ENCODE data around the gene CLDN18.

CLDN18 gene

DNA sequence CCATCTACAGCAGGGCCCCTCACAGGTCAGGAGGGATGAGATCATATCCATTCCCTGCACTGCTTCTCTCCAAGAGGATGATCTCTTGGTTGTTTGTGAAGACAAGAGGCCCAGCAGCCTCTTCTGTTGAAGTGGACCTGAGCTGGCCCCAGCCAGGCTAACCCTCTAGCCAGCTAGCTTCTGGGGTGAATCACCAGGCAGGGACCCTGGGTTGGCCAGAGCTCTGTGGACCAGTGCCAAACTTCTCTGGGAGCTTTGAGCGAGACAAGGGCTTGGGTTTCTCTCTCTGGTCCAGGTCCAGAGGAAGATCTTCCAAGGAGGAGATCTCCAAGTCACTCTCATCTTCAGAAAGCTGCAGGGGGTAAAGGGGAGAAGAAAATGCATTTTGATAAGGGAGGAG lies 52.7 kb downstream of the CLDN18 start:
- Histone ChIP-seq H3K9me3 (replicated peaks; ENCODE audit: insufficient read depth, low read length) (no peaks in the 10 kb centered on the region), H3K9ac (ENCODE audit: low read length) (no peak overlapping the region), H4K20me1 (ENCODE audit: insufficient read depth, low read length) (no peaks in the 10 kb centered on the region), H3F3A (ENCODE audit: insufficient read depth, low read length) (no peaks in the 10 kb centered on the region), H3K36me3 (replicated peaks; ENCODE audit: insufficient read depth, low read length) (no peaks in the 10 kb centered on the region), H3K4me3 (ENCODE audit: low read length) (no peak overlapping the region), H3K27ac (ENCODE audit: low read length) (no peak overlapping the region), H3K4me1 (ENCODE audit: low read length) (no peaks in the 10 kb centered on the region), H3K27me3 (replicated peaks; ENCODE audit: insufficient read depth, low read length) (no peaks in the 10 kb centered on the region), H3K9me2 (replicated peaks; ENCODE audit: insufficient read depth, low read length) (no peaks in the 10 kb centered on the region), H2AFZ (ENCODE audit: low read length) (no peak overlapping the region), H3K79me2 (ENCODE audit: low read length) (no peaks in the 10 kb centered on the region), H3K4me2 (ENCODE audit: low read depth, low read length) (no peak overlapping the region)
- no peak for DNase-seq
- TF ChIP-seq CTCF (IDR thresholded peaks at IDR 0.05; ENCODE audit: low read length), result no peak
- TF ChIP-seq EZH2phosphoT487 (IDR thresholded peaks at IDR 0.05; ENCODE audit: low read length), result no peak
- no peak for TF ChIP-seq EZH2 (optimal IDR thresholded peaks at IDR 0.05; ENCODE audit: low read depth, low read length)

DNA sequence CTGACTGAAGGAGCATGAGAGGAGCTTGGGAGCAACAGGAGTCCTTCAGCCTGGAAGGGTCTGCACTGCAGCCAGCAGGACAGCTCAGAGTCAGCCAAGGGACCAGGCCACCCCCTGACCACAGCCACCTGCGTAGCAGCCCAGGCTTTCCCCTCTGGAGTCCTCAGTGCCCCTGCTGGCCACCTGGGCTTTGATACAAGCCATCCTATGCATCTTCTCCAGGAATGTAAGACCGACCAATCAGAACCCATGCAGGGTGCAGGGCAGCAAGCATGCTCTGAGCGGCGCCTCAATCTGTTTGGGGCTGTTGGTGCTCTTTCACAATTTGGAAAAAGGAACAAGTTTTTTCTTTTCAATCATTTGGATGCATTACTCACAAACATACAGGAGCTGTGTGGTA lies 53.5 kb downstream of the CLDN18 start:
- no peak overlapping the region for H3K9ac ChIP-seq (ENCODE audit: low read length)
- no peak overlapping the region for H2AFZ ChIP-seq (ENCODE audit: low read length)
- no peak overlapping the region for H3K27ac ChIP-seq (ENCODE audit: low read length)
- no peaks in the 10 kb centered on the region for H3K27me3 ChIP-seq (replicated peaks; ENCODE audit: insufficient read depth, low read length)
- TF ChIP-seq CTCF (IDR thresholded peaks at IDR 0.05; ENCODE audit: low read length) (no peak), EZH2 (optimal IDR thresholded peaks at IDR 0.05; ENCODE audit: low read depth, low read length) (no peak), EZH2phosphoT487 (IDR thresholded peaks at IDR 0.05; ENCODE audit: low read length) (no peak)
- H3K36me3 ChIP-seq (replicated peaks; ENCODE audit: insufficient read depth, low read length), result no peaks in the 10 kb centered on the region
- H3K9me2 ChIP-seq (replicated peaks; ENCODE audit: insufficient read depth, low read length), result no peaks in the 10 kb centered on the region
- no peaks in the 10 kb centered on the region for H3K79me2 ChIP-seq (ENCODE audit: low read length)
- DNase-seq, result no peak
- H3K4me1 ChIP-seq (ENCODE audit: low read length), result no peaks in the 10 kb centered on the region
- no peak overlapping the region for H3K4me2 ChIP-seq (ENCODE audit: low read depth, low read length)
- no peaks in the 10 kb centered on the region for H3F3A ChIP-seq (ENCODE audit: insufficient read depth, low read length)
- H4K20me1 ChIP-seq (ENCODE audit: insufficient read depth, low read length), result no peaks in the 10 kb centered on the region
- H3K4me3 ChIP-seq (ENCODE audit: low read length), result no peak overlapping the region
- no peaks in the 10 kb centered on the region for H3K9me3 ChIP-seq (replicated peaks; ENCODE audit: insufficient read depth, low read length)

GRCh38 chr3:138065949-138066348 lies 56.0 kb downstream of the CLDN18 start:
- no peak overlapping the region for H3K4me3 ChIP-seq (ENCODE audit: low read length)

More at GRCh38 chr3:138065949-138066348, 56.0 kb downstream of the CLDN18 start:
- Histone ChIP-seq H3K4me2 (ENCODE audit: low read depth, low read length) (no peak overlapping the region), H3K9me3 (replicated peaks; ENCODE audit: insufficient read depth, low read length) (no peaks in the 10 kb centered on the region), H2AFZ (ENCODE audit: low read length) (no peak overlapping the region), H3K27me3 (replicated peaks; ENCODE audit: insufficient read depth, low read length) (no peaks in the 10 kb centered on the region; the same call in 1 of the 2 replicates), H3K36me3 (replicated peaks; ENCODE audit: insufficient read depth, low read length) (no peaks in the 10 kb centered on the region), H3K4me1 (ENCODE audit: low read length) (no peaks in the 10 kb centered on the region), H3K27ac (ENCODE audit: low read length) (no peak overlapping the region), H3F3A (ENCODE audit: insufficient read depth, low read length) (no peaks in the 10 kb centered on the region), H4K20me1 (ENCODE audit: insufficient read depth, low read length) (no peaks in the 10 kb centered on the region), H3K9me2 (replicated peaks; ENCODE audit: insufficient read depth, low read length) (no peaks in the 10 kb centered on the region), H3K79me2 (ENCODE audit: low read length) (no peaks in the 10 kb centered on the region), H3K9ac (ENCODE audit: low read length) (no peak overlapping the region)
- no peak for DNase-seq
- no peak for TF ChIP-seq CTCF (IDR thresholded peaks at IDR 0.05; ENCODE audit: low read length)
- no peak for TF ChIP-seq EZH2phosphoT487 (IDR thresholded peaks at IDR 0.05; ENCODE audit: low read length)
- no peak for TF ChIP-seq EZH2 (optimal IDR thresholded peaks at IDR 0.05; ENCODE audit: low read depth, low read length)

All from MM.1S (cell line).